B cell (primary cell): ENCODE measurements around the gene CHAF1A. TPM values are rescaled to one million over a fixed set of nuclear protein-coding genes. Genes with fewer than 3 reads are reported as not detected.
A peak's percentile ranks its signal among the peaks of the same experiment; 100 is the strongest.

Source experiments
- ATAC-seq: fragments of 200-7000 bp; cut with Tn5 transposase; one replicate; pipeline ENCODE4 v1.10.0; 2021; ENCODE audit warnings: low read depth, mild to moderate bottlenecking, moderate number of reproducible peaks, moderate library complexity
- CTCF ChIA-PET: fragments of 350-600 bp; sonication (Branson Sonifier 250); formaldehyde crosslinking; loops from one replicate; lab custom pipeline; 2021; ENCODE audit warnings: antibody characterized with exemption, inconsistent platforms; lab: Charles Lee
- POLR2A ChIA-PET: fragments of 350-600 bp; sonication (Branson Sonifier 250); formaldehyde crosslinking; loops from one replicate; lab custom pipeline; 2021; ENCODE audit warnings: antibody characterized with exemption; lab: Charles Lee
- DNase-seq: peaks from one replicate; pipeline ENCODE4 v3.0.0; 2013
- H2AFZ ChIP-seq: 2 replicates; pipeline ENCODE4 v1.6.1; 2012; ENCODE audit warnings: mild to moderate bottlenecking, low read depth, low read length; ENCODE audit not compliant: insufficient read depth, poor library complexity, severe bottlenecking
- H3K27ac ChIP-seq, 2 donors: 1 replicate in 1 of 2; 2 replicates in 1 of 2; pipeline ENCODE4 v1.5.1; 2012 to 2013; ENCODE audit warnings: low read length in 2 of 2, mild to moderate bottlenecking in 2 of 2, moderate library complexity in 1 of 2
- H3K27me3 ChIP-seq, 4 experiments: fragments of 200-600 bp in 1 of 4; sonication (generic) in 1 of 4; replicated peaks in 1 of 4; 1 replicate in 2 of 4; 2 replicates in 2 of 4; pipeline versions ENCODE4 v1.6.1 to v1.7.0; 2013 to 2016; ENCODE audit warnings: low read length in 3 of 4, mild to moderate bottlenecking in 2 of 4, mixed read lengths in 1 of 4, moderate library complexity in 1 of 4; ENCODE audit not compliant: insufficient read depth in 4 of 4, control insufficient read depth in 3 of 4; ENCODE audit errors: control extremely low read depth in 1 of 4
- H3K36me3 ChIP-seq, 2 experiments: replicated peaks in 1 of 2; 1 replicate in 1 of 2; 2 replicates in 1 of 2; pipeline versions ENCODE4 v1.6.1 to v1.7.1; 2013; ENCODE audit warnings: low read length in 1 of 2; ENCODE audit not compliant: insufficient read depth in 2 of 2, control insufficient read depth in 1 of 2; ENCODE audit errors: control extremely low read depth in 1 of 2, extremely low read depth in 1 of 2
- H3K4me1 ChIP-seq, 2 donors: fragments of 200-600 bp in 1 of 2; sonication (generic) in 1 of 2; 1 replicate in 1 of 2; 2 replicates in 1 of 2; pipeline versions ENCODE4 v1.5.1 to v1.6.1; 2013 to 2017; ENCODE audit warnings: low read length in 2 of 2; ENCODE audit not compliant: control insufficient read depth in 2 of 2, insufficient read depth in 2 of 2
- H3K4me2 ChIP-seq: replicated peaks from 2 replicates; pipeline ENCODE3; 2012; ENCODE audit warnings: mild to moderate bottlenecking, low read depth, low read length; ENCODE audit not compliant: poor library complexity, severe bottlenecking
- H3K4me3 ChIP-seq, 5 experiments: fragments of 200-600 bp in 1 of 5; sonication (generic) in 1 of 5; 1 replicate in 3 of 5; 2 replicates in 2 of 5; pipeline versions ENCODE4 v1.5.1 to v1.7.0; 2011 to 2016; ENCODE audit warnings: low read length in 4 of 5, mild to moderate bottlenecking in 4 of 5, low read depth in 2 of 5, control low read depth in 1 of 5, moderate library complexity in 1 of 5; ENCODE audit not compliant: insufficient read depth in 1 of 5; ENCODE audit errors: control extremely low read depth in 1 of 5, extremely low read depth in 1 of 5
- H3K79me2 ChIP-seq: fragments of 200-600 bp; sonication (generic); one replicate; pipeline ENCODE4 v1.6.0; 2016; ENCODE audit warnings: low read length; ENCODE audit not compliant: control insufficient read depth, insufficient read depth
- H3K9ac ChIP-seq: fragments of 200-600 bp; sonication (generic); 2 replicates; pipeline ENCODE4 v1.6.1; 2017; ENCODE audit warnings: mild to moderate bottlenecking, low read length, moderate library complexity
- H3K9me3 ChIP-seq, 3 donors: one replicate each; pipeline versions ENCODE4 v1.6.1 to v1.7.1; 2013; ENCODE audit warnings: low read length in 2 of 3; ENCODE audit not compliant: control insufficient read depth in 2 of 3, insufficient read depth in 1 of 3; ENCODE audit errors: control extremely low read depth in 1 of 3
- H4K20me1 ChIP-seq: 2 replicates; pipeline ENCODE4 v1.6.0; 2012; ENCODE audit warnings: mild to moderate bottlenecking, low read length; ENCODE audit not compliant: insufficient read depth, control insufficient read depth, poor library complexity, severe bottlenecking
- H3K27ac Mint-ChIP-seq: one replicate; pipeline ENCODE4 v1.8.0; 2021; ENCODE audit warnings: mixed read lengths
- H3K27me3 Mint-ChIP-seq: one replicate; pipeline ENCODE4 v1.8.0; 2021; ENCODE audit warnings: mixed read lengths
- H3K4me1 Mint-ChIP-seq: one replicate; pipeline ENCODE4 v1.8.0; 2021; ENCODE audit warnings: mixed read lengths
- H3K4me3 Mint-ChIP-seq: one replicate; pipeline ENCODE4 v1.8.0; 2021; ENCODE audit warnings: mixed read lengths
- H3K9me3 Mint-ChIP-seq: one replicate; pipeline ENCODE4 v1.8.0; 2022; ENCODE audit warnings: mixed read lengths; ENCODE audit not compliant: insufficient read depth
- EZH2 ChIP-seq: IDR thresholded peaks from 2 replicates; pipeline ENCODE4 v1.6.1; 2012; ENCODE audit warnings: borderline replicate concordance, low read depth, mild to moderate bottlenecking, moderate library complexity, low read length; ENCODE audit not compliant: insufficient read depth, poor library complexity, severe bottlenecking
- WGBS: methylation state at CpG from one replicate; pipeline ENCODE4 v1.1.5; 2013; ENCODE audit warnings: missing lambda C conversion rate; ENCODE audit not compliant: insufficient coverage; 5-methylcytosine and 5-hydroxymethylcytosine counted together
- intact Hi-C: fragments of 100-400 bp; cut with micrococcal nuclease; formaldehyde crosslinking; loops from one replicate; pipeline ENCODE4 v1.10.0; 2022
- polyA plus RNA-seq: library from polyadenylated mRNA; depleted of rRNA; stranded (reverse); fragments of >200 nt; gene quantifications from 2 replicates; pipeline ENCODE4 v1.2.3, GENCODE V29; 2012
- total RNA-seq, 2 donors: library from RNA; stranded (reverse); fragments of 120-200 nt in 1 of 2; gene quantifications; 1 replicate in 1 of 2; 2 replicates in 1 of 2; pipeline versions ENCODE4 v1.2.3 to v1.2.4, GENCODE V29; 2013 to 2022
- TF ChIP-seq, protein P1 (sequence below): fragments of 200-600 bp; IDR thresholded peaks from one replicate; pipeline ENCODE4 v1.8.0; 2022; ENCODE audit warnings: antibody characterized with exemption, mild to moderate bottlenecking

CHAF1A gene
- total and polyA plus RNA-seq, 2 donors (not counting 1 experiment from before 2014, with no cell fraction given): 15.1 to 19.7 TPM

DNA sequence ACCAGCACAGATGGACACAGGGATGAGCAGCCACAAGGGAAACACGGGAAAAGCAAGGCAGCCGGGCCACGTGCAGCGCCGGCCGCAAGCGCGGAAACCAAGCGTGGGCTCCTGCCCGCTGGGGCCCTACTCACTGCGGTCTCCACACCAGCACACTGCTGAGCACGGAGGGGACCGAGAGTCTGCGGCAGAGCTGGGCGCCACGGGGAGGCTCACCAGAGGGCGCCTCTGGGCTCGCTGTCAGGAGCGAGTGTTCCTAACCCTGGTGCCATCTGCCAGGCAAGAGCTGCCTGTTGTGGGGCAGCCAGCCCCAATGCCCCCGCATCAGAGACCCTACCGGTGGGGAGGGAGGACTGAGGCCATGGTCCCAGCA is 32.6 kb upstream of the CHAF1A start:
- Mint-ChIP-seq H3K9me3 (no peaks in the 10 kb centered on the region), H3K27ac (peak overlapping the region; percentile 96), H3K27me3 (no peaks in the 10 kb centered on the region), H3K4me3 (peak overlapping the region; percentile 83), H3K4me1 (peaks cover 62% of the 10 kb centered on the region)
- TF ChIP-seq, protein P1, sequence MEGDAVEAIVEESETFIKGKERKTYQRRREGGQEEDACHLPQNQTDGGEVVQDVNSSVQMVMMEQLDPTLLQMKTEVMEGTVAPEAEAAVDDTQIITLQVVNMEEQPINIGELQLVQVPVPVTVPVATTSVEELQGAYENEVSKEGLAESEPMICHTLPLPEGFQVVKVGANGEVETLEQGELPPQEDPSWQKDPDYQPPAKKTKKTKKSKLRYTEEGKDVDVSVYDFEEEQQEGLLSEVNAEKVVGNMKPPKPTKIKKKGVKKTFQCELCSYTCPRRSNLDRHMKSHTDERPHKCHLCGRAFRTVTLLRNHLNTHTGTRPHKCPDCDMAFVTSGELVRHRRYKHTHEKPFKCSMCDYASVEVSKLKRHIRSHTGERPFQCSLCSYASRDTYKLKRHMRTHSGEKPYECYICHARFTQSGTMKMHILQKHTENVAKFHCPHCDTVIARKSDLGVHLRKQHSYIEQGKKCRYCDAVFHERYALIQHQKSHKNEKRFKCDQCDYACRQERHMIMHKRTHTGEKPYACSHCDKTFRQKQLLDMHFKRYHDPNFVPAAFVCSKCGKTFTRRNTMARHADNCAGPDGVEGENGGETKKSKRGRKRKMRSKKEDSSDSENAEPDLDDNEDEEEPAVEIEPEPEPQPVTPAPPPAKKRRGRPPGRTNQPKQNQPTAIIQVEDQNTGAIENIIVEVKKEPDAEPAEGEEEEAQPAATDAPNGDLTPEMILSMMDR: peak; percentile 61
- no peak for TF ChIP-seq EZH2
- peaks cover 0 to 23% of the 10 kb centered on the region in 2 experiments for H3K36me3 ChIP-seq
- no peaks in the 10 kb centered on the region for H3K9me3 ChIP-seq
- peak overlapping the region; percentile 20 for H2AFZ ChIP-seq
- WGBS: 3% methylated on average over 21 of the region's 21 CpGs
- DNase-seq (peak; percentile 70), ATAC-seq (peak; percentile 48)
- intact Hi-C loops: loop anchor here (1.0 to 2.0 kb wide), 5 partner anchors 10 to 101 kb away; partner anchors contain the start of genes MPND and SH3GL1
- ChIA-PET CTCF (interaction anchor here (0.8 to 1.8 kb wide), 12 partner anchors 9 to 102 kb away, joined by 3 to 11 read pairs (median 4); partner anchors contain the start of genes CHAF1A, HDGFL2 and SH3GL1), POLR2A (interaction anchor here (0.7 to 1.0 kb wide), 3 partner anchors 30 to 101 kb away, joined by 3 to 5 read pairs (median 4); partner anchors contain the start of genes CHAF1A and SH3GL1)
- peak overlapping the region; percentile 84 to 95 for H3K27ac ChIP-seq
- no peaks in the 10 kb centered on the region for H3K27me3 ChIP-seq
- H3K4me3 ChIP-seq: peak overlapping the region in 4 of 5 experiments; percentile 40 to 68 (median 50)
- H4K20me1 ChIP-seq: peaks cover 49% of the 10 kb centered on the region
- peaks cover 69 to 76% of the 10 kb centered on the region in 2 donors for H3K4me1 ChIP-seq
- peak overlapping the region; percentile 96 for H3K4me2 ChIP-seq
- H3K9ac ChIP-seq: peak overlapping the region; percentile 67
- peaks cover 43% of the 10 kb centered on the region for H3K79me2 ChIP-seq

DNA sequence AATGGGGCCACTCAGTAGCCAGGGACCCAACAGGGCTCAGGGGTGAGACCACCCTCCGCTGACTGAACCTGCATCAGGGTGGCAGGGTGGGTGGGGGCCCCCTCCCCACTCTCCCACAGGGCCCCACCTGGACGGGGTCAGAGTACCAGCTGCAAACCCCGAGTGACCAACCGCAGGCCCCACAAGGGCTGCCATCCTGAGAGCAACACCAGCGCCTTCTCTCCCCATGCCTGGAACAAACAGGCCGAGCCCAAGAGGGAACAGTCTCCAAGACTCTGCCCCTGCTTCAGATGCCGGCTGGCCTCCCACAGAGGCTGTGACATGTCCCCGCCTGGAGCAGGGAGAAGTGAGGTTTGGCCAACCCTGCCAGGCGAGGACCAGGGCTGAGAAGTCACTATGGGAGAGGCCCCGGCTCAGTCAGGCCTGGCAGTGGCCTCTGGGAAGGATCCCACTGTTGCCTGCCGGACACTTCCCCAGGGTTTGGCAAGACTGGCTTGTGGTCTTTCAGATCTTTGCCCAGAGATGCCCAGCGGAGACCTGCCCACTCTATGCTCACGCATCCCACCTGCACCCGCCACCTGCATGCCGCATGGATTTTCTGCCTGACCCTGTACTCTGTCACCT is 31.9 kb upstream of the CHAF1A start:
- Mint-ChIP-seq H3K9me3 (no peaks in the 10 kb centered on the region), H3K4me1 (peaks cover 68% of the 10 kb centered on the region), H3K27ac (peak overlapping the region; percentile 96), H3K4me3 (peak overlapping the region; percentile 83), H3K27me3 (no peaks in the 10 kb centered on the region)
- intact Hi-C loops: loop anchor here (1.0 kb wide), 2 partner anchors 30 to 101 kb away; partner anchors contain the start of gene SH3GL1
- Histone ChIP-seq H3K4me3 (peak overlapping the region in 4 of 5 experiments; percentile 40 to 68 (median 50)), H3K9me3 (no peaks in the 10 kb centered on the region), H3K27ac (peak overlapping the region; percentile 84 to 95), H2AFZ (no peak overlapping the region), H3K36me3 (peaks cover 0 to 16% of the 10 kb centered on the region in 2 experiments), H4K20me1 (peaks cover 55% of the 10 kb centered on the region), H3K4me2 (peak overlapping the region; percentile 96), H3K9ac (peak overlapping the region; percentile 67), H3K4me1 (peaks cover 75 to 83% of the 10 kb centered on the region in 2 donors), H3K79me2 (peaks cover 49% of the 10 kb centered on the region), H3K27me3 (no peaks in the 10 kb centered on the region)
- TF ChIP-seq, protein P1: no peak
- TF ChIP-seq EZH2: no peak
- CTCF ChIA-PET: interaction anchor here (0.8 to 1.8 kb wide), 12 partner anchors 8 to 101 kb away, joined by 3 to 11 read pairs (median 4); partner anchors contain the start of genes CHAF1A, HDGFL2 and SH3GL1
- DNase-seq (peak; percentile 26), ATAC-seq (no peak)
- WGBS: 78% methylated on average over 14 of the region's 15 CpGs
- POLR2A ChIA-PET: interaction anchor here (0.7 to 1.0 kb wide), 3 partner anchors 30 to 101 kb away, joined by 3 to 5 read pairs (median 4); partner anchors contain the start of genes CHAF1A and SH3GL1
